Measurements from ENCODE around the gene MMD2.
"Not testable (repeated sequence)": the region's sequence is repeated elsewhere in the genome, so short reads cannot be mapped to it uniquely, and the experiment has no call there.

MMD2 gene

DNA sequence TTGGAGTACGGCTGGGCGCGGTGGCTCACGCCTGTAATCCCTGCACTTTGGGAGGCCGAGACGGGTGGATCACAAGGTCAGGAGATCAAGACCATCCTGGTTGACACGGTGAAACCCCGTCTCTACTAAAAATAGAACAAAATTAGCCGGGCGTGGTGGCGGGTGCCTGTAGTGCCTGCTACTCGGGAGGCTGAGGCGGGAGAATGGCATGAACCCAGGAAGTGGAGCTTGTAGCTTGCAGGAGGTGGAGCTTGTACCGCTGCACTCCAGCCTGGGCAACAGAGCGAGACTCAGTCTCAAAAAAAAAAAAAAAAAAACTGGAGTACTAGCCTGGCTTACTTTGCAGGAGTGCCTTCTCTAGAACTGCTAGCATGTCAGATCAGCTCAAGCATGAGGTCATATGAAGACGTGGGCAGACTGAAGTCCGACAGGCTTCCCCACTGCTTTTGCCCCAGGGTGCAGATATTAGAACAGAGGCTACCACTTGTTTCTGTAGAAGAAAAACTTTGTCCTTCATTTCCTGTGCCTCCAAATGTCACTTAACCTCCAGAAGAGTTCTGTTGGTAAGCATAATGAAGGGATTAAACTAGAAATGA lies 22.4 kb upstream of the MMD2 start:
- H3K27me3 ChIP-seq (ENCODE audit: low read depth, low read length); H3K27ac ChIP-seq (ENCODE audit: low read length); H3K4me1 ChIP-seq (ENCODE audit: control insufficient read depth in 1 of 2, insufficient read depth in 2 of 2, low read length in 2 of 2); H3K9me3 ChIP-seq (ENCODE audit: control insufficient read depth in 1 of 2, low read length in 2 of 2); H3K4me3 ChIP-seq (ENCODE audit: low read depth in 1 of 2, low read length in 2 of 2): not testable (repeated sequence)
- H3K36me3 ChIP-seq (ENCODE audit: control insufficient read depth in 1 of 2, insufficient read depth in 2 of 2, low read length in 2 of 2), result peaks cover 22 to 35% of the 10 kb centered on the region in 2 donors

GRCh38 chr7:4975626-4976025 lies 16.6 kb upstream of the MMD2 start:
- H3K9me3 ChIP-seq (ENCODE audit: control insufficient read depth in 1 of 2, low read length in 2 of 2); H3K27ac ChIP-seq (ENCODE audit: low read length); H3K27me3 ChIP-seq (ENCODE audit: low read depth, low read length); H3K4me3 ChIP-seq (ENCODE audit: low read depth in 1 of 2, low read length in 2 of 2): not testable (repeated sequence)
- Histone ChIP-seq H3K4me1 (ENCODE audit: control insufficient read depth in 1 of 2, insufficient read depth in 2 of 2, low read length in 2 of 2) (peaks cover 0 to 15% of the 10 kb centered on the region in 2 donors), H3K36me3 (ENCODE audit: control insufficient read depth in 1 of 2, insufficient read depth in 2 of 2, low read length in 2 of 2) (peaks cover 10 to 19% of the 10 kb centered on the region in 2 donors)

DNA sequence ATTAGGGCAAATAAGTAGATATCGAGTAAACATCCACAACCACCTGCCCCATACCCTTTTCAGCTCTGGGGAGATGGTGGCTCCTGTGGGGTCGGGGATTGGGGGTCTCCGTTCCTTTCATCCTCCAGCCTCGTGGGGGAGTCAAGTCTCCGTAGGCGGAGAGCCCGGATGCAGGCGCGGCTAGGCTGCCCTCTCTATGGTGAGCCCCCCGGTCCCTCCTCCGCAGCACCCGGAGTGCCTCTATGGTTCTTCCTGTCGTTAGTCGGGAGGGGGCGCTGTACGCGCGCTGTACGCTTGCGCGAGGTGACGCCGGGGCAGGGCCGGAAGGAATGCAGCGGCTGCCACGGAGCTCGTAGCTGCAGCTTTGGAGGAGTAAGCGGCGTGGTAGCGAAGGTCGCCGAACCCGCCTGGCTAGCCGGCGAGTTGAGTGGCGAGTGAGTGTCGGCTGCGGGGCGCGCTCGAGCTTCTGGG lies 14.8 kb upstream of the MMD2 start:
- Histone ChIP-seq H3K27ac (ENCODE audit: low read length) (no peak overlapping the region), H3K36me3 (ENCODE audit: control insufficient read depth in 1 of 2, insufficient read depth in 2 of 2, low read length in 2 of 2) (peaks cover 3 to 19% of the 10 kb centered on the region in 2 donors), H3K4me3 (ENCODE audit: low read depth in 1 of 2, low read length in 2 of 2) (peak overlapping the region; percentile 37 to 84), H3K9me3 (ENCODE audit: control insufficient read depth in 1 of 2, low read length in 2 of 2) (no peaks in the 10 kb centered on the region), H3K27me3 (ENCODE audit: low read depth, low read length) (no peaks in the 10 kb centered on the region), H3K4me1 (ENCODE audit: control insufficient read depth in 1 of 2, insufficient read depth in 2 of 2, low read length in 2 of 2) (peaks cover 0 to 15% of the 10 kb centered on the region in 2 donors)

GRCh38 chr7:4972446-4972845 lies 13.5 kb upstream of the MMD2 start:
- not testable (repeated sequence) for H3K27me3 ChIP-seq (ENCODE audit: low read depth, low read length); H3K27ac ChIP-seq (ENCODE audit: low read length); H3K4me1 ChIP-seq (ENCODE audit: control insufficient read depth in 1 of 2, insufficient read depth in 2 of 2, low read length in 2 of 2); H3K36me3 ChIP-seq (ENCODE audit: control insufficient read depth in 1 of 2, insufficient read depth in 2 of 2, low read length in 2 of 2); H3K4me3 ChIP-seq (ENCODE audit: low read depth in 1 of 2, low read length in 2 of 2); H3K9me3 ChIP-seq (ENCODE audit: control insufficient read depth in 1 of 2, low read length in 2 of 2)

- Histone ChIP-seq H3K36me3 (ENCODE audit: control insufficient read depth in 1 of 2, insufficient read depth in 2 of 2, low read length in 2 of 2) (no peaks in the 10 kb centered on the region), H3K27ac (ENCODE audit: low read length) (no peak overlapping the region), H3K9me3 (ENCODE audit: control insufficient read depth in 1 of 2, low read length in 2 of 2) (no peaks in the 10 kb centered on the region), H3K4me3 (ENCODE audit: low read depth in 1 of 2, low read length in 2 of 2) (no peak overlapping the region), H3K27me3 (ENCODE audit: low read depth, low read length) (peaks cover 6% of the 10 kb centered on the region), H3K4me1 (ENCODE audit: control insufficient read depth in 1 of 2, insufficient read depth in 2 of 2, low read length in 2 of 2) (no peaks in the 10 kb centered on the region)
These were observed 6.5 kb upstream of the MMD2 start for GRCh38 chr7:4965295-4966022.

GRCh38 chr7:4964506-4964905 lies 5.5 kb upstream of the MMD2 start:
- no peak overlapping the region for H3K4me3 ChIP-seq (ENCODE audit: low read depth in 1 of 2, low read length in 2 of 2)
- H3K4me1 ChIP-seq (ENCODE audit: control insufficient read depth in 1 of 2, insufficient read depth in 2 of 2, low read length in 2 of 2), result no peaks in the 10 kb centered on the region
- H3K36me3 ChIP-seq (ENCODE audit: control insufficient read depth in 1 of 2, insufficient read depth in 2 of 2, low read length in 2 of 2), result no peaks in the 10 kb centered on the region
- no peak overlapping the region for H3K27ac ChIP-seq (ENCODE audit: low read length)
- peaks cover 6% of the 10 kb centered on the region for H3K27me3 ChIP-seq (ENCODE audit: low read depth, low read length)
- no peaks in the 10 kb centered on the region for H3K9me3 ChIP-seq (ENCODE audit: control insufficient read depth in 1 of 2, low read length in 2 of 2)

- Histone ChIP-seq H3K9me3 (ENCODE audit: control insufficient read depth in 1 of 2, low read length in 2 of 2) (no peaks in the 10 kb centered on the region), H3K27ac (ENCODE audit: low read length) (no peak overlapping the region), H3K4me3 (ENCODE audit: low read depth in 1 of 2, low read length in 2 of 2) (no peak overlapping the region), H3K27me3 (ENCODE audit: low read depth, low read length) (peaks cover 12% of the 10 kb centered on the region), H3K4me1 (ENCODE audit: control insufficient read depth in 1 of 2, insufficient read depth in 2 of 2, low read length in 2 of 2) (peaks cover 0 to 7% of the 10 kb centered on the region in 2 donors), H3K36me3 (ENCODE audit: control insufficient read depth in 1 of 2, insufficient read depth in 2 of 2, low read length in 2 of 2) (no peaks in the 10 kb centered on the region)
These were observed 4.1 kb upstream of the MMD2 start for GRCh38 chr7:4962872-4963775.

DNA sequence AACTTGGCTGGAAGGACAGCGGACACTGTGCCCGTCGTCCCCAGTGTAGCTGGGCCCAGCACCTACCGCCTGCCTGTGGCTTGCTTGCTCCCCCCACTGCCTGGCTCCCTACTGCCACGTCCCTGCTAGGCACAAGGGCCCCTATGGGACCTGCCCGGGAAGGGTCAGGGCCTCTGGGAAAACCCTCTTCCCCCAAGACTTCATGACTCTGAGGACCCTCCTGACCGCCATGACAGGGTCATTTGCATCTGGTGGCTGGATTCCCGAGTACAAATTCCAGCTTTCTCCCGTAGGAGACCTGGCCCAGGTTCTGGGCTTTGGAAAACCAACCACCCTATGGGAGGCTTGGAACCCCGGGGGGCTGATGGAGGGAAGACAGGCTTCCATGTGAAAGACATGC lies 1.4 kb upstream of the MMD2 start:
- Histone ChIP-seq H3K27me3 (ENCODE audit: low read depth, low read length) (peaks cover 15% of the 10 kb centered on the region), H3K36me3 (ENCODE audit: control insufficient read depth in 1 of 2, insufficient read depth in 2 of 2, low read length in 2 of 2) (no peaks in the 10 kb centered on the region), H3K9me3 (ENCODE audit: control insufficient read depth in 1 of 2, low read length in 2 of 2) (no peaks in the 10 kb centered on the region), H3K27ac (ENCODE audit: low read length) (no peak overlapping the region), H3K4me1 (ENCODE audit: control insufficient read depth in 1 of 2, insufficient read depth in 2 of 2, low read length in 2 of 2) (peaks cover 0 to 8% of the 10 kb centered on the region in 2 donors), H3K4me3 (ENCODE audit: low read depth in 1 of 2, low read length in 2 of 2) (no peak overlapping the region)

GRCh38 chr7:4959893-4960292 lies 906 bp upstream of the MMD2 start:
- Histone ChIP-seq H3K9me3 (ENCODE audit: control insufficient read depth in 1 of 2, low read length in 2 of 2) (no peaks in the 10 kb centered on the region), H3K27ac (ENCODE audit: low read length) (no peak overlapping the region), H3K4me3 (ENCODE audit: low read depth in 1 of 2, low read length in 2 of 2) (no peak overlapping the region), H3K27me3 (ENCODE audit: low read depth, low read length) (peaks cover 15% of the 10 kb centered on the region), H3K4me1 (ENCODE audit: control insufficient read depth in 1 of 2, insufficient read depth in 2 of 2, low read length in 2 of 2) (peaks cover 0 to 8% of the 10 kb centered on the region in 2 donors), H3K36me3 (ENCODE audit: control insufficient read depth in 1 of 2, insufficient read depth in 2 of 2, low read length in 2 of 2) (no peaks in the 10 kb centered on the region)

GRCh38 chr7:4959306-4959705 lies 319 bp upstream of the MMD2 start:
- Histone ChIP-seq H3K4me3 (ENCODE audit: low read depth in 1 of 2, low read length in 2 of 2) (no peak overlapping the region), H3K9me3 (ENCODE audit: control insufficient read depth in 1 of 2, low read length in 2 of 2) (no peaks in the 10 kb centered on the region), H3K27ac (ENCODE audit: low read length) (no peak overlapping the region), H3K4me1 (ENCODE audit: control insufficient read depth in 1 of 2, insufficient read depth in 2 of 2, low read length in 2 of 2) (peaks cover 0 to 8% of the 10 kb centered on the region in 2 donors), H3K27me3 (ENCODE audit: low read depth, low read length) (peaks cover 15% of the 10 kb centered on the region), H3K36me3 (ENCODE audit: control insufficient read depth in 1 of 2, insufficient read depth in 2 of 2, low read length in 2 of 2) (no peaks in the 10 kb centered on the region)

- no peaks in the 10 kb centered on the region for H3K36me3 ChIP-seq (ENCODE audit: control insufficient read depth in 1 of 2, insufficient read depth in 2 of 2, low read length in 2 of 2)
- H3K27me3 ChIP-seq (ENCODE audit: low read depth, low read length), result peaks cover 15% of the 10 kb centered on the region
- H3K4me1 ChIP-seq (ENCODE audit: control insufficient read depth in 1 of 2, insufficient read depth in 2 of 2, low read length in 2 of 2), result peaks cover 0 to 8% of the 10 kb centered on the region in 2 donors
- no peak overlapping the region for H3K4me3 ChIP-seq (ENCODE audit: low read depth in 1 of 2, low read length in 2 of 2)
- H3K9me3 ChIP-seq (ENCODE audit: control insufficient read depth in 1 of 2, low read length in 2 of 2), result no peaks in the 10 kb centered on the region
- no peak overlapping the region for H3K27ac ChIP-seq (ENCODE audit: low read length)
These were observed 1.0 kb downstream of the MMD2 start for GRCh38 chr7:4957847-4958476.

Measured in muscle layer of duodenum (tissue), 2 donors.